CD1c-positive myeloid dendritic cell (primary cell): Measurements from ENCODE around the gene CFAP107.

Source experiments
- DNase-seq: peaks from one replicate; pipeline ENCODE4 v3.0.0-alpha.2; 2016; ENCODE audit errors: extremely low spot score

Gene CFAP107

GRCh38 chr1:12741946-12742345, 4.1 kb upstream of the CFAP107 start:
- no peak for DNase-seq

- DNase-seq, result no peak
These were observed 641 bp upstream of the CFAP107 start for GRCh38 chr1:12745126-12745991.

GRCh38 chr1:12748778-12749355, 2.9 kb downstream of the CFAP107 start:
- DNase-seq, result no peak

GRCh38 chr1:12754738-12755137, 8.7 kb downstream of the CFAP107 start:
- no peak for DNase-seq

GRCh38 chr1:12756273-12756672, 10.3 kb downstream of the CFAP107 start:
- DNase-seq, result no peak

GRCh38 chr1:12756768-12757413, 10.9 kb downstream of the CFAP107 start:
- no peak for DNase-seq

- DNase-seq, result no peak
These were observed 11.8 kb downstream of the CFAP107 start for GRCh38 chr1:12757836-12758235.

GRCh38 chr1:12760256-12760795, 14.3 kb downstream of the CFAP107 start:
- no peak for DNase-seq

- no peak for DNase-seq
These were observed 15.8 kb downstream of the CFAP107 start for GRCh38 chr1:12761781-12762180.

GRCh38 chr1:12762766-12763165, 16.8 kb downstream of the CFAP107 start:
- DNase-seq, result no peak

GRCh38 chr1:12763479-12763878, 17.5 kb downstream of the CFAP107 start:
- DNase-seq, result no peak

- no peak for DNase-seq
These were observed 18.0 kb downstream of the CFAP107 start for GRCh38 chr1:12764016-12764415.

GRCh38 chr1:12769031-12769430, 23.0 kb downstream of the CFAP107 start:
- no peak for DNase-seq

- no peak for DNase-seq
These were observed 24.0 kb downstream of the CFAP107 start for GRCh38 chr1:12769976-12770505.

- no peak for DNase-seq
These were observed 24.6 kb downstream of the CFAP107 start for GRCh38 chr1:12770620-12771019.

GRCh38 chr1:12771186-12771585, 25.2 kb downstream of the CFAP107 start:
- no peak for DNase-seq

- DNase-seq, result no peak
These were observed 26.5 kb downstream of the CFAP107 start for GRCh38 chr1:12772520-12772919.

GRCh38 chr1:12773438-12773837, 27.4 kb downstream of the CFAP107 start, which contains the start of gene PRAMEF12:
Gene PRAMEF12, plus strand, starts transcription at chr1:12773738. Its CDS starts 1,130 bp downstream, at chr1:12774868.
- DNase-seq, result no peak

GRCh38 chr1:12774801-12775345, 28.9 kb downstream of the CFAP107 start:
- no peak for DNase-seq

GRCh38 chr1:12775443-12775842, 29.4 kb downstream of the CFAP107 start:
- no peak for DNase-seq

- DNase-seq, result no peak
These were observed 31.0 kb downstream of the CFAP107 start for GRCh38 chr1:12776801-12777557.
